Mesothelial cell of epicardium (in vitro differentiated cells): ENCODE measurements around the gene FXYD7. TPM values are rescaled to one million over a fixed set of nuclear protein-coding genes. Genes with fewer than 3 reads are reported as not detected.

Experiments used
- DNase-seq, 2 experiments: peaks; one replicate each; pipeline ENCODE4 v3.0.0; 2021; ENCODE audit warnings: low spot score in 2 of 2; ENCODE audit not compliant: unreplicated experiment in 2 of 2
- H3K27ac Mint-ChIP-seq: 2 replicates; pipeline ENCODE4 v1.8.0; 2021; ENCODE audit warnings: mixed read lengths
- H3K27me3 Mint-ChIP-seq: 2 replicates; pipeline ENCODE4 v1.8.0; 2021; ENCODE audit warnings: low read depth, mixed read lengths
- H3K36me3 Mint-ChIP-seq: 2 replicates; pipeline ENCODE4 v1.8.0; 2021; ENCODE audit warnings: mixed read lengths
- H3K4me1 Mint-ChIP-seq: 2 replicates; pipeline ENCODE4 v1.8.0; 2021; ENCODE audit warnings: mixed read lengths
- H3K4me3 Mint-ChIP-seq: 2 replicates; pipeline ENCODE4 v1.8.0; 2021; ENCODE audit warnings: mild to moderate bottlenecking, moderate library complexity, mixed read lengths
- H3K9me3 Mint-ChIP-seq: 2 replicates; pipeline ENCODE4 v1.8.0; 2021; ENCODE audit warnings: mixed read lengths
- total RNA-seq: library from RNA; stranded (reverse); gene quantifications from 3 replicates; pipeline ENCODE4 v1.2.1, GENCODE V29; 2021
- TF ChIP-seq, protein P1 (sequence below): fragments of 200-600 bp; sonication (generic); IDR thresholded peaks from one replicate; pipeline ENCODE4 v1.5.0; 2021; ENCODE audit warnings: antibody characterized with exemption; ENCODE audit not compliant: unreplicated experiment

Gene FXYD7
- total RNA-seq, 1 donor from 2014 or later, result 1.3 TPM

DNA sequence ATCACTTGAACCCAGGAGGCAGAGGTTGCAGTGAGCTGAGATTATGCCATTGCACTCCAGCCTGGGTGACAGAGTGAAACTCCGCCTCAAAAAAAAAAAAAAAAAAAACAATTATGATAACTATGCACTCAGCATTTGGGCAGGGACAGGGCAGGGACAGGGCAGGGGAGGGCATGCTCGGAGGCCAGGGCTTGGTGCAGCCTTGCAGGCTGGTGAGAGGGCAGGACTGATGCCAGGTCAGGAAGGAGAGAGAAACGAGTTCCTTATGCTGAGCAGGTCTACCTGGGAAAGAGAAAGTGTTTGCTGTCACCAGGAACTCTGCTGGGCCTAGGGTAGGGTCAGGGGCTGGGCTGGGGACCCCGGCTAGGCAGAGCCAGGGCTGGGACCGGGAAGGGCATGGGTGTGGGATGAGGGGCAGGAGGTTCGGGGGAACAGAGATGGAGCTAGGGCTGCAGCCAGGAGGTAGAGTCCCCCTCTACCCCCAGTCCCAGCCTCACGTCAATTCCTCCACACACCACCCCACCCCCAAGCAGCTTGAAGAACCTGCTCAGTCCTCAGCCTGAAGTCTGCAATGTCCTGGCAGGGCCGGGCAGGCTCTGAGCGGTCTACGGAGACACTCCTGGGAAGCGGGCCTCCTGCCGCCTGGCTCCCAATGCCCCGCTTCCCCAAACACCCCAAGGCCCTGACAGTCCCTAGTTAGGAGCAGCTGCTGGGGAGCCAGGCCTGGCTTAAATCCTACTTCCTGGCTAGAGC, 24.6 kb upstream of the FXYD7 start:
- H3K4me3 Mint-ChIP-seq, result no peak overlapping the region

DNA sequence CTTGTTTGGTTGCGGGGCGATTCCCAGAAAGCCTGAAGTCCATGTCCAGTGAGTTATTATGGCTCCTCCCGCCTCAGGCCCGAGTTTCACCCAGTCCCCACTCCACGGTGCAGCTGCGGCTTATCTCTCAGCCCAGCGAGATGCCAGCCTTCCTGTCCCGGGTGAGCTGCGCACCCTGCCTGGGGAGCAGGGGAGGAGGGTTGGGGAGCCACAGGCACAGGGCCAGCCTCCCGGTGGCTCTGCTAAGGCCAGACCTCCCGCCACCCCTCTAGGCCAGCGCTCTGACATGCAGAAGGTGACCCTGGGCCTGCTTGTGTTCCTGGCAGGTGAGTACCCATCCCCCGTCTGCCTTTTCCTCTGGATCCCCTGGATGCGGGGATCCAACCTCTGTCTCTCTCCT, 24.0 kb upstream of the FXYD7 start:
- Mint-ChIP-seq H3K36me3 (no peaks in the 10 kb centered on the region), H3K4me3 (no peak overlapping the region), H3K27ac (no peak overlapping the region), H3K9me3 (no peaks in the 10 kb centered on the region), H3K4me1 (peaks cover 23% of the 10 kb centered on the region), H3K27me3 (peaks cover 4% of the 10 kb centered on the region)
- no peak for DNase-seq
- TF ChIP-seq, protein P1, sequence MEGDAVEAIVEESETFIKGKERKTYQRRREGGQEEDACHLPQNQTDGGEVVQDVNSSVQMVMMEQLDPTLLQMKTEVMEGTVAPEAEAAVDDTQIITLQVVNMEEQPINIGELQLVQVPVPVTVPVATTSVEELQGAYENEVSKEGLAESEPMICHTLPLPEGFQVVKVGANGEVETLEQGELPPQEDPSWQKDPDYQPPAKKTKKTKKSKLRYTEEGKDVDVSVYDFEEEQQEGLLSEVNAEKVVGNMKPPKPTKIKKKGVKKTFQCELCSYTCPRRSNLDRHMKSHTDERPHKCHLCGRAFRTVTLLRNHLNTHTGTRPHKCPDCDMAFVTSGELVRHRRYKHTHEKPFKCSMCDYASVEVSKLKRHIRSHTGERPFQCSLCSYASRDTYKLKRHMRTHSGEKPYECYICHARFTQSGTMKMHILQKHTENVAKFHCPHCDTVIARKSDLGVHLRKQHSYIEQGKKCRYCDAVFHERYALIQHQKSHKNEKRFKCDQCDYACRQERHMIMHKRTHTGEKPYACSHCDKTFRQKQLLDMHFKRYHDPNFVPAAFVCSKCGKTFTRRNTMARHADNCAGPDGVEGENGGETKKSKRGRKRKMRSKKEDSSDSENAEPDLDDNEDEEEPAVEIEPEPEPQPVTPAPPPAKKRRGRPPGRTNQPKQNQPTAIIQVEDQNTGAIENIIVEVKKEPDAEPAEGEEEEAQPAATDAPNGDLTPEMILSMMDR, result no peak

More for the DNA sequence above, 24.6 kb upstream of the FXYD7 start:
- no peaks in the 10 kb centered on the region for H3K36me3 Mint-ChIP-seq
- TF ChIP-seq, protein P1, result no peak
- peaks cover 24% of the 10 kb centered on the region for H3K4me1 Mint-ChIP-seq
- no peak overlapping the region for H3K27ac Mint-ChIP-seq
- DNase-seq, result no peak
- peaks cover 4% of the 10 kb centered on the region for H3K27me3 Mint-ChIP-seq
- no peaks in the 10 kb centered on the region for H3K9me3 Mint-ChIP-seq

DNA sequence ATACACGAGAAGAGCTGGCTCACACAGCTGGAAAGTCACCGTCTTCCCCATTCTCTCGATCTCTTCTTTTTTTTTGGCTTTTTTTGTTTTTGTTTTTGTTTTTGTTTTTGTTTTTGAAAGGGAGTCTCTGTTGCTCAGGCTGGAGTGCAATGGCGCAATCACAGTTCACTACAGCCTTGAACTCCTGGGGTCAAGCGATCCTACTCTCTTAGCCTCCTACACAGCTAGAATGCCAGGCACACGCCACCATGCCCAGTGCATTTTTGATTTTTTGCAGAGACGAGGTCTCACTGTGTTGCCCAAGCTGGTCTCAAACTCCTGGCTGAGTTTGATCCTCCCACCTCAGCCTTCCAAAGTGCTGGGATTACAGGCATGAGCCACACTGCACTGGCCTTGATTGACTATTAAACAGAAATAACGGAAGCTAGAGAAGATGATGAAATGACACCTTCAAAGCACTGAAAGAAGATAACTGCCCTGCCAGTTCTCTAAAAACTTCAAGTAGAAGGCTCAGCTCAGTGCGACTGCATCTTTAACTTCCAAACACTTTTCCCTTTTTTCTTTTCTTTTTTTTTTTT, 23.4 kb upstream of the FXYD7 start:
- no peak for DNase-seq
- H3K27me3 Mint-ChIP-seq, result peaks cover 4% of the 10 kb centered on the region
- no peak overlapping the region for H3K27ac Mint-ChIP-seq
- no peak overlapping the region for H3K4me3 Mint-ChIP-seq
- no peaks in the 10 kb centered on the region for H3K9me3 Mint-ChIP-seq
- H3K36me3 Mint-ChIP-seq, result no peaks in the 10 kb centered on the region
- TF ChIP-seq, protein P1, result no peak
- peaks cover 19% of the 10 kb centered on the region for H3K4me1 Mint-ChIP-seq

DNA sequence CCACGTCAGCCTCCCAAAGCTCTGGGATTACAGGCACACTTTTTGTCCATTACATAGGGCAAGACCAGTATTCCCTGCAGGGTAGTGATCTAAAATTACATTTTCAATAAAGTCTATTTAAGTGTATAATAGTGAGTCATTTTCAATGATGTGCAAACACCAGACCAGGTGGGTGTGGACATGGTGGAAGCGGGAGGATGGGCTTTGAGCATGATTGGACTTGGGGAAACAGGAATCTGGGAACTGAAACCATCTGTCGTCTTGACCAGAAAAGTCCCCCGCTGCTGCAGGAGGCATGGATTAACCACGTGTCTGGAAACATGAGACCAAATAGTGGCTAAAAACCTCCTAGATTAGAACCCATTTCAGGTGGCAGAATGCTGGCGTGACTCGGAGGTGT, 22.6 kb upstream of the FXYD7 start:
- peaks cover 13% of the 10 kb centered on the region for H3K4me1 Mint-ChIP-seq
- TF ChIP-seq, protein P1, result no peak
- no peak overlapping the region for H3K27ac Mint-ChIP-seq
- no peaks in the 10 kb centered on the region for H3K36me3 Mint-ChIP-seq
- H3K4me3 Mint-ChIP-seq, result no peak overlapping the region
- no peaks in the 10 kb centered on the region for H3K9me3 Mint-ChIP-seq
- no peak for DNase-seq
- H3K27me3 Mint-ChIP-seq, result peaks cover 4% of the 10 kb centered on the region

DNA sequence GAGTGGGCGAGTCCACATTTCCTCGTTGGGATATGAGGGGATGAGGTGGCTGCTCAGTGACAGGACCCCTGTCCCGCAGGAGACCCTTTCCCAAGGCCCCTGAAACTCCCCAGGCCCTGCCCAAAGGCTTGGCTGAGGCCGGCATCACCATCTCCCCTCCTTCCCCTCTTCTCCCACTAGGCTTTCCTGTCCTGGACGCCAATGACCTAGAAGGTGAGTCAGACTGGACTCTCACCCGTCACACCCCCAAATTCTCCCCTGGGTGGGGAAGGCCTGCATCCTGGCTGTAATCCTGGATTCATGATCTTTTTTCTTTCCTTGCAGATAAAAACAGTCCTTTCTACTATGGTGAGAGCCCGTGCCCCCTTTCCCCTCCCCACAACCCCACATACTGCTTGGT, 22.2 kb upstream of the FXYD7 start:
- H3K4me1 Mint-ChIP-seq, result peaks cover 10% of the 10 kb centered on the region
- TF ChIP-seq, protein P1, result no peak
- peaks cover 1% of the 10 kb centered on the region for H3K27me3 Mint-ChIP-seq

More for the DNA sequence above, 22.2 kb upstream of the FXYD7 start:
- no peak for DNase-seq
- no peak overlapping the region for H3K4me3 Mint-ChIP-seq
- H3K9me3 Mint-ChIP-seq, result no peaks in the 10 kb centered on the region
- H3K36me3 Mint-ChIP-seq, result no peaks in the 10 kb centered on the region
- H3K27ac Mint-ChIP-seq, result no peak overlapping the region
